H54 (cell line): ENCODE results near the gene PIEZO1.

Experiments used
- DNase-seq: peaks from one replicate; pipeline ENCODE4 v3.0.0; 2011; ENCODE audit warnings: low spot score, mixed read lengths; ENCODE audit not compliant: insufficient read length
- FAIRE-seq: peaks from 3 replicates; lab custom pipeline; 2011; peaks lifted over from hg19 to GRCh38; lab: Jason Lieb, UNC
- POLR2A ChIP-seq: IDR thresholded peaks from 2 replicates; pipeline ENCODE4 v1.6.1; 2011; ENCODE audit warnings: low read depth, mild to moderate bottlenecking, low read length

The PIEZO1 gene

DNA sequence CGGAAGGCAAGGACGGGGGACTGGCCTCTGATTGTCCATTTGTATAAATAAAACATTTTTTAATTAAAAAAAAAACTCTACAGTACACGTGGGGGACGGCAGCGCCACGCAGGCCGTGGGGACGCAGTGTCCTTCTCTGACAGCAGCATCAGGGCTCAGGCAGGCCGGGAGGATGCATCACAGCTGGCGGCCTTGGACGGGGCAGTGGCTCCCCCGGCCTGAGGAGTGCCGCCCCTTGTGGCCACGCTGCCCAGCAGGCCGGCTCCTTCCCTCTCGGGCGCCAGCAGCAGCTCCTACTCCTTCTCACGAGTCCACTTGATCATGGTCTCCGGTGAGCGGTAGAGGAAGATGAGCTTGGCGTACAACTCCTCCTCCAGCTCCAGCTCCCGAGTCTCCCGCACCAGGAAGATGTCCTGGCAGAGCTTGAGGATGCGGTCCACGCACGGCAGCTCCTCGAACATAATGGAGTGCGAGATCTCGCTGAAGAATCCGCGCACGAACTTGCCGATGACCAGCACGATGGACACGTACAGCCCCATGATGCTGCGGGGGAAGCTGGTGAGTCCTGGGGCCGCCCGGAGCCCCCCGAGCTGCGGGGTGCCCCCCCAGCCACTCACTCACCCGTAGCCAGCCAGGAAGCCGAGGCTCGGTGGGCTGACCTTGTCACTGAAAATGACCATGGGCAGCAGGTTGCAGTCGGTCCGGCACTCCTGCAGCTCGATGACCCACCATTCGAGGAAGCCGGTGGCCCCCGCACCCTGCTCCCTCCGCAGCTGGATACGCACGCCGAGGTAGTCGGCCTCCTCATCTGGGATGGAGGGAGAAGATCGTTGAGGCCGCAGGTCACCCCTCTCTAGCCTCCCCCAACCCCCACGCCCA lies 69.5 kb downstream of the PIEZO1 start:
- TF ChIP-seq POLR2A: no peak
- DNase-seq: no peak
- FAIRE-seq: no peak

DNA sequence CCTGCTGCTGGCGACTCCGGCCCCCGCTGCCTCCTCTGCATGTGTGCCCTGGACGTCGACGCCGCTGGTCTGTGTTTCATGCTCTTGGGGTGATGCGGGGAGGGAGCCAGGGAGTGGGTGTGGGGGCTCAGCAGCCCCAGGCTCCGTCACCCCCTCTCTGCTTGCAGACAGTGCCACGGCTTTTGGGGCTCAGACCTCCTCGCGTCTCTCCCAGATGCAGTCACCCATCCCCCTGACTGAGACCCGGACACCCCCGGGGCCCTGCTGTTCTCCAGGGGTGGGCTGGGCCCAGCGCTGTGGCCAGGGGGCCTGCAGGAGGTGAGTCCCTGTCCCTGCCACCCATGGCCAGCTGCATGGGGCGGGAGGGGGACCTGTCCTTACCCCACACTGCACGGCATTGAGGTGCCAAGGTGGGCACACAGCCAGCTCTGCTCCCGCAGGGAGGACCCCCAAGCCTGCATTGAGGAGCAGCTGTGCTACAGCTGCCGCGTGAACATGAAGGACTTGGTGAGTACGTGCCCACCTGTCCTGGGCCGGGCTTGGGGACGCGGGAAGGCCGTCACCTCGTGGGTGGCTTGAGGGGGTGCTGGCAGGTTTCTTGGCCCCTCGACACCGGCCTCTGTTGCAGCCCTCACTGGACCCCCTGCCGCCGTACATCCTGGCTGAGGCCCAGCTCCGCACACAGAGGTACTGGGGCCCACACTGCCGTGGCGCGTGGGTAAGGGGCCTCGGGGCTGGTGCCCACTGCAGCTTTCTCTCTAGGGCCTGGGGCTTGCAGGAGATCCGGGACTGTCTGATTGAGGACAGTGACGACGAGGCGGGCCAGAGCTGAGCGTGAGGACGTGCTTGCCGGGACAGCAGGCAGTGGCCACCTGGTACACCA lies 70.4 kb downstream of the PIEZO1 start:
- FAIRE-seq (no peak), DNase-seq (no peak)

DNA sequence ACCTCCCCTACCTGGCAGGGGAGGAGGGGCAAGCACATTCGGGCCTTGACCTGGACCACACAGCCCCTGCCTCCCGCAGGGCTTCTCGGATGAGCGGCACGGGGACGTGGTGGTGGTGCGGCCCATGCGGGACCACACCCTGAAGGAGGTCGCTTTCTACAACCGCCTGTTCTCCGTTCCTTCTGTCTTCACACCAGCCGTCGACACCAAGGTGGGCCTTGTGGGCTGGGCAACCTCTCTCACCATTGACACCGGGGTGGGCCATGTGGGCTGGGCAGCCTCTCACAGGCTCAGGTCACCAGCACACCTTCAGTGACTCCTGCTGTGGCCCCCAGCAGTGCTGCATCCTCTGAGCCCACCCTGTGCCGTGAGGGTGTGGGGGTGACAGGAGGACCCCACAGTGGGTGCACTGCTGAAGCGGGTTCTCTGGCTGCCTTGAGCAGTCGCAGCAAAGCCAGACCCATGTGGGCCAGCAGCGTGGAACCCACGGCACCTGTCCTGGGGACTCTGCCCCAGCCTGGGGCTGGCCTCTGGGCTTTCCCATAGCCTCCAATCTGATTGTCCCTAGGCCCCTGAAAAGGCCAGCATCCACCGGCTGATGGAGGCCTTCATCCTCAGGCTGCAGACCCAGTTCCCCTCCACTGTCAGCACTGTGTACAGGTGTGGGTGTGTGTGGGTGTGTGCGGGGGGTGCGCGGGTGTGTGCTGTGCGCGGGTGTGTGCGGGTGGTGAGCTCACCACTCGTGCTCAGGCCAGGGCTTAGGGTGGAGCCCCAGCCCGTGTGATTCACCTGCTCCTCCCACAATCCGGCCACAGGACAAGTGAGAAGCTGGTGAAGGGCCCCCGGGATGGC lies 71.2 kb downstream of the PIEZO1 start:
- DNase-seq (peak; percentile 82), FAIRE-seq (no peak)
- no peak for TF ChIP-seq POLR2A

More for the DNA sequence above, 70.4 kb downstream of the PIEZO1 start:
- TF ChIP-seq POLR2A: no peak

DNA sequence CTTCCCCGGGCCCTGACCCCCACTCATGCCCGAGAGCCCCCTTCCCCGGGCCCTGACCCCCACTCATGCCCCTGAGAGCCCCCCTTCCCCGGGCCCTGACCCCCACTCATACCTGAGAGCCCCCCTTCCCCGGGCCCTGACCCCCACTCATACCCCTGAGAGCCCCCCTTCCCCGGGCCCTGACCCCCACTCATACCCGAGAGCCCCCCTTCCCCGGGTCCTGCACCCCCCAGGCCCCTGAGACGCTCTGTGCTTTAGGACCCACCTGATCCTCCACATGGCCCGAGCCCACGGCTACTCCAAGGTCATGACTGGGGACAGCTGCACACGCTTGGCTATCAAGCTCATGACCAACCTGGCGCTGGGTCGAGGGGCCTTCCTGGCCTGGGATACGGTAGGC lies 72.0 kb downstream of the PIEZO1 start:
- TF ChIP-seq POLR2A: no peak
- no peak for FAIRE-seq
- DNase-seq: no peak

DNA sequence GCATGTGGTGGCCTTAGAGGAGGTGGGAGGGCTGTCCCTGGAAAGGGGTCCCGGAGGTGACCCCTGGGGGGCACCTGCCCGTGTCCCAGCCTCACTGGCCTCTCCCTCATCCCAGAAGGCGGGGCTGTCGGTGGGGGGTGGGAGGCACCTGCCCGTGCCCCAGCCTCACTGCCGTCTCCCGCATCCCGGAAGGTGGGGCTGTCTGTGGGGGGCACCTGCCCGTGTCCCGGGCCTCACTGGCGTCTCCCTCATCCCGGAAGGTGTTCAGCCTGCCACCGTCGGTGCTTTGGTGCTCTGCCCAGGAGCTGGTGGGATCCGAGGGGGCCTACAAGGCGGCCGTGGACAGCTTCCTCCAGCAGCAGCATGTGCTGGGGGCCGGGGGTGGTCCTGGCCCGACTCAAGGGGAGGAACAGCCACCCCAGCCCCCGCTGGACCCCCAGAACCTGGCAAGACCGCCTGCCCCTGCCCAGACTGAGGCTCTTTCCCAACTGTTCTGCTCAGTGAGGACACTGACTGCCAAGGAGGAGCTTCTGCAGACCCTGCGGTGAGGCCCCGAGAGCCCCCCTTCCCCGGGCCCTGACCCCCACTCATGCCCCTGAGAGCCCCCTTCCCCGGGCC lies 72.5 kb downstream of the PIEZO1 start:
- TF ChIP-seq POLR2A: no peak
- FAIRE-seq (no peak), DNase-seq (no peak)

DNA sequence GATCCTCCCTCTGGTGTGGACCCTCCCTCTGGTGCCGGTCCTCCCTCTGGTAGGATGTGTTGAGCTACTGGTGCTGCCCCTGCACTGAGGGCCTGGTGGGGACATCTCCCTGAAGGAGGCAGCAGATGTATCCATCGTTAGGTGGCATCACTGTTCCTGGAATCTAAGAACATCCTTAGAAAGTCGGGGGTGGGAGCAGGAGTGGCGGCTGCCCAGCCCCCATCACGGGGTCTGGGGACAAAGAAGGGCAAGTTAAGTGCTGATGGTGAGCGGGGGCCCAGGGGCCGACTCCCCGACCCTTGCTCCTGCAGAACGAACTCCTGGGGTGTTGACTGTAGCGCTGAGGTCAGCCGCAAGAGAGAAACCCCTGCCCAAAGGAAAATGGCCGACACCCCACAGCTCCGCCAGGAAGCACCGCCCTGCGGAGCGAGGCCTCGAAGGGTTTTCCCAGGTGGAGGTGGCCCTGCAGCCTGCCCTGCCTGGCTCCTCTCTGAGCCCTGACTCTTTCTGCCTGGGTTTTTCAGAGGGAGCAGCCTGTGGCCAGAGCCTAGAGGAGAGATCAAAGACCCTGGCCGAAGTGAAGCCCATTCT lies 73.2 kb downstream of the PIEZO1 start:
- TF ChIP-seq POLR2A: no peak
- FAIRE-seq: no peak
- no peak for DNase-seq

DNA sequence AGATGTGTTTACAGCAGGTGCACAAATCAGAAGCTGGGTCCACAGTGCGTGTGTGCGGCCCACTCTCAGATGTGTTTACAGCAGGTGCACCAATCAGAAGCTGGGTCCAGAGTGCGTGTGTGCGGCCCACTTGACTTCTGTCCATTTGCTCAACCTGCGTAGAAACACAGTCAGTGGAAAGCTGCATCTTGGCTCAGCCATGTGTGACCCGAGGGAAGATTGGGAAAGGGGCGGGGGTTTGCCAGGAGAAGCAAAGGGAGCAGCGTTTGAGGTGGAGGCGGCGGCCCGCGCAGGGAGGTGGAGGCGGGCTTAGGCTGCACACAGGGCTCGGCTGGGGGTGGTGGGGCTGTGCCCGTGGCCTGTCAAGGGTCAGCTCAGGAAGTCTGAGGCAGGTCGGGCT lies 74.5 kb downstream of the PIEZO1 start:
- TF ChIP-seq POLR2A: no peak
- DNase-seq: no peak
- no peak for FAIRE-seq

DNA sequence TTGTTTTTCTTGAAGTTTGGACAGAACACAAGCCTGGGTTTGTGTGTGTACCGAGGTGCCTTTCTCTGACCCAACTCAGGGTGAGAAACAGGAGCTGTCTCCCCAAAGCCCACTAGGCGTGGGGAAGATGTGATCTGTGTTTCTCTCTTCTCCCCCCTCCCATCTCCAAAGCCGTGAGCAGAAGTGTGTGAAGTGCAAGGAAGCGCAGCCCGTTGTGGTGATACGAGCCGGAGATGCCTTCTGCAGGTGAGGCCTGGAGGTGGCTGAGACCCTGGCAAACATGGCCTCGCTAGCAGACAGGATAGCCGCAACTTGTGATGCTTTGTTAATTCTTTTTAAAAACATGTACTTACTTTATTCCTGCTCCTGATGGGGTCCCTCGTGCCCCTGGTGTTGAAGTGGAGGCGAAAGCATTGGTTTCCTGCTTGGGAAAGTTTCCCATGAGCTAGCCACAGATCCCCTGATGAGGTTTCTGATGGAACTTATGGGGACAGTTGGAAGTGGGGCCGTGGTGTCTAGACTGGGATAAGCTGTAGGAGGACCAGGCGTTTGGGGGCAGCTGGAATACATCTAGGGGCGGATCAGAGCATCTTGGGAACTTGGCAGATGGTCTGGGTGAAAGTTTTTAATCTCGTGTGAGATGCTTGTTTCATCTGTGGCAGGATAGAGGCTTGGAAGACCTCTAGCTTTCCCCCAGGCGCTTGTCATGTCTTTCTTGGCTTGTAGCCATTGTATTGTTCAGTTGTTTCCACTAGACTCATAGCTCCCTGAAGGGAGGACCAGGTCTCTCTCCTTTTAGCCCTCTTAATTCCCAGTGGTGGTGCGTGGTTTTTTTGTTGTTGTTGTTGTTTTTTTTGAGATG lies 77.8 kb downstream of the PIEZO1 start:
- DNase-seq (no peak), FAIRE-seq (no peak)
- no peak for TF ChIP-seq POLR2A

DNA sequence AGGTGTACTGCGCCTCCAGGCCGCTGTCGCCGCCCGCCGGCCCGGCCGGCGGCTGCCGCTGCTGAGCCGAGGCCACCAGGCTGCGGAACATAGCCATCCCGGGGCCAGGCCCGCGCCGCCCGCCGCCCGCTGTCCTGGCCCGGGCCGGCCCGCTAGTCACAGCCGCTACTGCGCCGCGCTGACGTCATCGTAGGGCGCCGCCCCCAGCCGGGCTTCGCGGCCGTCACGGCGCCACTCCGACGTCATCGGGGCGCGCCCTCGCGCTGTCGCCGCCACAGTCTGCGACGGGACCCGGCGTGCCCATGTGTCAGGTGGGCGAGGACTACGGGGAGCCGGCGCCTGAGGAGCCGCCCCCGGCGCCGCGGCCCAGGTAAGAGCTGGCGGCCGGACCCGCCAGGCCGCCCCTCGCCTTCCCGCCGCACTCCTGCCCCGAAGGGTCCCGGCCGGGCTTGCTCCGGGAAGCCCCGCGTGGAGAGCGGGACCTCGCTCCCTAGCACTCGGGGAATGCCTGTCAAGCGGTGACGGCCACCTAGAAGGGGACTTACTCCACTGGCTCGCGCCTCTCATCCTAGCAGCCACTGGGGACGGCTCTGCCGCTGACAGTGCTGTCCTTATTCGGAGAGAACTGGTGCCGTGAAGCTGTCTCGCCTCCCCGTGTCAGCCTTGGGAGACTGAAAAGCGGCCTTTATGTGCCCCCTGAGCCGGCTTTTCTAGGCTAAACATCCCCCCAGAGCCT lies 78.6 kb downstream of the PIEZO1 start, which contains the start of the genes CTU2 and RNF166:
Gene CTU2, plus strand, starts transcription at position 275 of the 736 bp plus-strand sequence. Its CDS starts 28 bp downstream, at position 303.
Gene RNF166, minus strand, starts transcription at position 180 of the 736 bp plus-strand sequence. Its CDS starts 83 bp downstream, at position 97.
- TF ChIP-seq POLR2A: peak; percentile 84
- FAIRE-seq (no peak), DNase-seq (peak; percentile 97)

DNA sequence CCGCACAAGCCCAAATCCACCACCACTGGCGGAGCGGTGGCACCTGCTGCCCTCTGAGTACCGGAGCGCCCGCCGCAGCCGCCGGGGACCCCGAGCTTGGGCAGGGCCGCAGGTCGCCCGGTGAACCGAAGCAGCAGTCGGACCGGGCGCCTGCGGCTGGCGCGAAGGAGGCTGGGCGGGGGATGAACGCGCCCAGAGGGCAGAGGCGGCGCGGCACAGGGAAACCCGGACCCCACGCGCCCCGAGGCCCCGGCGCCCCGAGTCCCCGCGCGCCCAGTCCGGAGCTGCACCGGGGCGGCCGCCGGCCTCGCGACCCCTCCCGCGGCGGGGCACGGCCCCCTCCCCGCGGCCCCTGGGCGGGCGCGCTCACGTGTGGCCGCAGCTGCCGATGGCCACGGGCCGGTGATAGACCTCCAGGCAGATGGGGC lies 79.2 kb downstream of the PIEZO1 start:
- DNase-seq: no peak
- no peak for FAIRE-seq
- no peak for TF ChIP-seq POLR2A

DNA sequence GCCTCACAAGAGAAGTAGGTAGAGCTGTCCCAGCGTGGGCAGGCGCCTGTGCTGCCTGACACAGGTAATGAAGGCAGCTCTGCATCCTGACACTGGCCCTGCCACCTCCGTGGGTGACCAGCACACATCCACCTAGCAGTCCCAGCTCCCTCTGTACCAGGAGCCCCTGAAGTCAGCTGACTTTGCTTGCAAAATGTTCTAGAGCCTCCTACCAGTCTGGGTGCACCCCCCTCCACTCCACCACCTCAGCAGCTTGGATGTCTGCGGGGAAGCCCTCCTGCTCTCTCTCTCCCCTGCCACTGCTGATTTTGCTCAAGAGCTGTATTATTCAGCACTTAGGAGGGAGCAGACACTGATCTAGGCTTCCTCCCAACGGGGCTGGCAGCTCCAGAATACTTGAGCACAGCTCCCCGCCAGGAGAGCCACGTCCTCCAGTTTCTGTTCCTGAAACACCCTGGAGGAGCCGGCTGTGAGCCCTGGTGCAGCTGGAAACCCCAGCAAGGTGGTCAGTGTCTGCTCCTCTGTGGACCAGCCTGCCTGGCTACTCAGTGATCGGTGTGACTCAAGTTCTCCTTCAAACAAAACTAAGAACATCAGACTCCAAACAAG lies 79.8 kb downstream of the PIEZO1 start:
- FAIRE-seq (no peak), DNase-seq (no peak)
- TF ChIP-seq POLR2A: no peak
